H1 (cell line): Measurements from ENCODE around the gene POLE2. TPM values are rescaled to one million over a fixed set of nuclear protein-coding genes. Genes with fewer than 3 reads are reported as not detected.
A peak's percentile ranks its signal among the peaks of the same experiment; 100 is the strongest.

Experiments used
- CEBPB ChIP-seq: IDR thresholded peaks from 2 replicates; pipeline ENCODE4 v1.6.1; 2012; ENCODE audit warnings: low read depth, low read length
- CHD1 ChIP-seq: IDR thresholded peaks from 2 replicates; pipeline ENCODE4 v1.6.1; 2012; ENCODE audit warnings: low read depth, low read length, improper control_type of control experiment
- EZH2 ChIP-seq: fragments of 200-600 bp; sonication (generic); IDR thresholded peaks from 2 replicates; pipeline ENCODE4 v1.7.1; 2012; ENCODE audit warnings: low read depth, mild to moderate bottlenecking, moderate library complexity, low read length, inconsistent platforms; ENCODE audit not compliant: severe bottlenecking
- HDAC2 ChIP-seq, 2 experiments: fragments of 300-600 bp in 1 of 2; sonication (generic) in 1 of 2; IDR thresholded peaks; 2 replicates each; pipeline ENCODE4 v1.6.1; 2011 to 2012; ENCODE audit warnings: low read depth in 2 of 2, low read length in 2 of 2, mild to moderate bottlenecking in 2 of 2, moderate library complexity in 2 of 2, borderline replicate concordance in 1 of 2, inconsistent platforms in 1 of 2
- JUND ChIP-seq: IDR thresholded peaks from 2 replicates; pipeline ENCODE4 v1.6.1; 2011; ENCODE audit warnings: mild to moderate bottlenecking, improper control_type of control experiment, low read length
- KDM1A ChIP-seq: fragments of 200-600, 300-600 bp; sonication (generic); IDR thresholded peaks from 2 replicates; pipeline ENCODE4 v1.7.1; 2016; ENCODE audit warnings: mild to moderate bottlenecking, low read length, borderline replicate concordance
- POLR2AphosphoS5 ChIP-seq: IDR thresholded peaks from 2 replicates; pipeline ENCODE4 v1.6.1; 2011; ENCODE audit warnings: low read depth, low read length
- RNF2 ChIP-seq: fragments of 200-900, 300-1000 bp; sonication (generic); IDR thresholded peaks from 2 replicates; pipeline ENCODE4 v1.7.1; 2016; ENCODE audit warnings: borderline replicate concordance, low read depth, mild to moderate bottlenecking, antibody characterized with exemption, low read length; ENCODE audit not compliant: poor library complexity, severe bottlenecking; ENCODE audit errors: missing control alignments
- SIRT6 ChIP-seq: IDR thresholded peaks from one replicate; pipeline ENCODE4 v1.7.1; 2012; ENCODE audit warnings: low read length, inconsistent platforms
- SP1 ChIP-seq: IDR thresholded peaks from 2 replicates; pipeline ENCODE4 v1.6.1; 2011; ENCODE audit warnings: low read depth, low read length
- SUZ12 ChIP-seq: fragments of 200-600 bp; sonication (generic); IDR thresholded peaks from 2 replicates; pipeline ENCODE4 v1.6.1; 2012; ENCODE audit warnings: mild to moderate bottlenecking, inconsistent platforms, low read length, moderate library complexity, mixed read lengths
- TAF7 ChIP-seq: optimal IDR thresholded peaks from 2 replicates; pipeline ENCODE3; 2011; ENCODE audit warnings: low read depth, mild to moderate bottlenecking, inconsistent platforms, low read length, moderate library complexity, borderline replicate concordance
- YY1 ChIP-seq: IDR thresholded peaks from 2 replicates; pipeline ENCODE4 v1.6.1; 2011; ENCODE audit warnings: low read depth, mild to moderate bottlenecking, low read length
- polyA plus RNA-seq, 7 experiments: library from polyadenylated mRNA; depleted of rRNA in 3 of 7; stranded (reverse) in 5 of 7; unstranded in 2 of 7; fragments of >200 nt in 5 of 7; fragments of 200-250 nt in 2 of 7; gene quantifications; 1 replicate in 5 of 7; 2 replicates in 1 of 7; 4 replicates in 1 of 7; pipeline versions ENCODE4 v1.2.1 to v1.2.3, GENCODE V29; 2011 to 2013; ENCODE audit warnings: missing spikeins in 2 of 7, mixed read lengths in 2 of 7
- total RNA-seq: library from RNA; stranded (reverse); fragmentation: NEBNext Ultra II Directional; extraction: Animal tissue kit (Norgen Biotek cat#: 25700); gene quantifications from 2 replicates; pipeline ENCODE4 v1.2.1, GENCODE V29; 2021

The POLE2 gene
- total and polyA plus RNA-seq, 2 of the 8 experiments (the other 6 are each of a cell fraction or from before 2014, with no cell fraction given): 31.2 to 41.7 TPM

DNA sequence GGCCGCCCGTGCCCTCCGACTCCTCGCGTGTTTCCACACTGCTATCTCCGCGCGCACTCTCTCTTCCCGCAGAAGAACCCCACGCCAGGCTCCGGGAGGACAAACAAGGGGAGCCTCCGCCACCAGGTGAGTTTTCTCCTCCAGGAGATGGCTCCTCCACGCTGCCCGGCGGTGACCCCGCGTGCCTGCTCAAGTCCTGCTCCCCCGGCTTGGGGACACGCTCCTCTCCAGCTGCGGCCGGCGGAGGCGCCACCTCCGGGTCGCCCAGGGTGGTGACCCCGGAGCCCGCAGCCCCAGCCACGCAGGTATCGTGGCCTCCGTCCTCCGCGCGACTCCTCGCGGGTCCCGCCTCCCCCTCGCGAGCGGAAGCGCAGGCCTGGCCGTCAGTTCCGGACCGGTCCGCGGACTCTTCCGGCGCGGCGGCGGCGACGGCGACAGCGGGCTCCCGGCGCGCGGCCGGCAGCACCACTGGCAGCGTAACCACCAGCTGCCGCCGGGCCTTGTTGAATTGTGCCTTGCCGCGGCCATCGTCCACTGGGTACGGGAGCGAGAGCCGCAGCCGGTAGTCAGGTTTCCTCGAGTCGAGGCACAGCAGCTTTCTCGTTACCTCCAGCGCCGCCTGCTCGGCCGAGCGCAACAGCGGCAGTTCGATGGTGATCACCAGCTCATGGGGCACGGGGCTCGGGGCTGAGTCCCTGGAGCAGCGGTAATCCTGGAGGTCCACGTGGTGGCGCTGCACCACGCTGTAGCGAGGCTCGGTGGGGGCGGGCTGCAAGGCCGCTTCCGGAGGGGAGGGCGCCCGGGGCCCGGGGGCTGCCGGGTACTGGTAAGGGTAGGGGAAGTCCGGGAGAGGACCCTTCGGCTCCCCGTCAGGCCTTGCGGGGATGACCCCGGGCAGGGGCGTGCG lies 54.1 kb downstream of the POLE2 start (continued):
- TF ChIP-seq CEBPB (no peak), TAF7 (peak; percentile 67), RNF2 (no peak), CHD1 (no peak), YY1 (0 out of 2 replicates have a peak, but pooled peaks have one; percentile 38), POLR2AphosphoS5 (peak; percentile 86), SUZ12 (no peak), HDAC2 (IDR thresholded peaks at IDR 0.05; ENCODE audit: borderline replicate concordance in 1 of 2, low read depth in 2 of 2, low read length in 2 of 2) (peak in 1 of 2 experiments; percentile 9; a peak in 2 of 4 replicates), EZH2 (no peak), JUND (no peak), SIRT6 (no peak), SP1 (no peak), KDM1A (no peak)
